ENCODE measurements around the gene DCLRE1B.
A peak's percentile ranks its signal among the peaks of the same experiment; 100 is the strongest.

The DCLRE1B gene

DNA sequence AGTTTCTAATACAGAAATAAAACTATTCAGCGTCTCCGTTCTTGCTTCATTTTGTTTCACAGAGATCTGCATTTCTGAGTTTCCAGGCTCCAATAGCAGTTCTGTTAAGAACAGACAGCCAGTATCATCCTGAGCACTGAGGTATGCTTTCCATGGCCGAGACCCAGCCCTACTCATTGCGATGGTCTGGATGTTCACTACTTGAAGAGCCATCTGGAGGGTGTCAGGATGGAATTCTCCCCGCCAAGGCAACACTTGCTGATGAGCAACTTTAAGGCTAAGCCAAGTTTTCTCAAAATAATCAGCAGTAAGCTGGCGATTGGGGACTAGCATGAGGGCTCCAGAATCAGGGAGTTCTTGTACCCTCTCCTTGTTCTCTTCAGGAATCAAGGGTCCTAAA is 10.0 kb upstream of the DCLRE1B start:
- H3K27ac ChIP-seq = no peak overlapping the region
- no peak for DNase-seq (ENCODE audit: low spot score)
- TF ChIP-seq, protein P1, sequence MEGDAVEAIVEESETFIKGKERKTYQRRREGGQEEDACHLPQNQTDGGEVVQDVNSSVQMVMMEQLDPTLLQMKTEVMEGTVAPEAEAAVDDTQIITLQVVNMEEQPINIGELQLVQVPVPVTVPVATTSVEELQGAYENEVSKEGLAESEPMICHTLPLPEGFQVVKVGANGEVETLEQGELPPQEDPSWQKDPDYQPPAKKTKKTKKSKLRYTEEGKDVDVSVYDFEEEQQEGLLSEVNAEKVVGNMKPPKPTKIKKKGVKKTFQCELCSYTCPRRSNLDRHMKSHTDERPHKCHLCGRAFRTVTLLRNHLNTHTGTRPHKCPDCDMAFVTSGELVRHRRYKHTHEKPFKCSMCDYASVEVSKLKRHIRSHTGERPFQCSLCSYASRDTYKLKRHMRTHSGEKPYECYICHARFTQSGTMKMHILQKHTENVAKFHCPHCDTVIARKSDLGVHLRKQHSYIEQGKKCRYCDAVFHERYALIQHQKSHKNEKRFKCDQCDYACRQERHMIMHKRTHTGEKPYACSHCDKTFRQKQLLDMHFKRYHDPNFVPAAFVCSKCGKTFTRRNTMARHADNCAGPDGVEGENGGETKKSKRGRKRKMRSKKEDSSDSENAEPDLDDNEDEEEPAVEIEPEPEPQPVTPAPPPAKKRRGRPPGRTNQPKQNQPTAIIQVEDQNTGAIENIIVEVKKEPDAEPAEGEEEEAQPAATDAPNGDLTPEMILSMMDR (conservative IDR thresholded peaks at IDR 0.05; ENCODE audit: low read depth) = no peak
- ChIA-PET POLR2A (ENCODE audit: low non-redundant PET) (no interaction called here), CTCF (no interaction called here)

DNA sequence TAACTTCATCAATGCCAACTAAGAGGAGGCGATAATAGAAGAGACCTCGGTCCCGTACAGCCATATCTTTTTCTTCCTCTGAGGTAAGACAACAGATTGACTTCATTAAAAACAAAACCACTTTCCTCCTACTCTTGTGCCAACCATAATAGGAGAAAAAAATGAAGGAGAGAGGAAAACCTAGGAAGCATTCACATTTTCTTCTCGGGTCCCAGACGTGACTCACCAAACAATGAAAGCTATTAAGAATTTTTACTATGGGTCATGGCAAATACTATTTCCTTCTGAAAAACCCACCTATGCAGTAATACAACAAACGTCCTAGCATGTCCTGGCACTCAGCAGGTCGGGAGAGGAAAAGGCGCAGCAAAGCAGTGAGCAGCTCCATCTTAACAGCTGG is 9.2 kb upstream of the DCLRE1B start:
- ChIA-PET POLR2A (ENCODE audit: low non-redundant PET) (no interaction called here), CTCF (interaction anchor here (0.6 kb wide), 1 partner anchor 43 kb away, joined by 3 read pairs; no protein-coding TSS in a partner anchor)
- TF ChIP-seq, protein P1 (conservative IDR thresholded peaks at IDR 0.05; ENCODE audit: low read depth) = no peak
- DNase-seq (ENCODE audit: low spot score) = no peak
- H3K27ac ChIP-seq = no peak overlapping the region

DNA sequence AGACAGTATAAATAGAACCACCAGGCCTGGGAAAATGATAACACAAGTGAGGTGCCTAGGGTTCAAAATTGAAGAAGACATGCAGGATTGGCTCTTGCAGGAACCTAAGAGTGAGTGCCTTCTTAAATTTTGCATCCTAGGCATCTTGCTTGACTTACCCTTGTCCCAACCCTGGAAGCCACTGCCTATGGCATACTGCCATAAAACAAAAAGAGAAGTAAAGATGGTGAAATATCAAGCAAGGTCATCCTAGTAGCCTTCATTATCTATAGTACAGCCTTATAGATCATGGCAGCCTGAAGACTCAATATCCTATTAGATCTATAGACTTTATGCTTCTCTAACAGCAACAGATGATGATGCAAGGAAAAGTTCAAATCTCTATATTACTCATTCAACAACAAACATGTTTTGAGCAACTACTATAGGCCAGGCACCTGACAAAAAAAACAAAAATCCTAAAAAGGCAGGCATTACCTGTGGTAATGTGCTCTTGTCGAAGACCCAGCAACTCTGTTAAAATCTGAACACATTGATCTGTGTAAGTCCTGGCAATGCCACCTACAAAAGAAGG is 6.8 kb upstream of the DCLRE1B start:
- POLR2A ChIA-PET (ENCODE audit: low non-redundant PET) = no interaction called here
- H3K27ac ChIP-seq = no peak overlapping the region
- TF ChIP-seq, protein P1 (conservative IDR thresholded peaks at IDR 0.05; ENCODE audit: low read depth) = no peak
- no peak for DNase-seq (ENCODE audit: low spot score)
- CTCF ChIA-PET = no interaction called here

DNA sequence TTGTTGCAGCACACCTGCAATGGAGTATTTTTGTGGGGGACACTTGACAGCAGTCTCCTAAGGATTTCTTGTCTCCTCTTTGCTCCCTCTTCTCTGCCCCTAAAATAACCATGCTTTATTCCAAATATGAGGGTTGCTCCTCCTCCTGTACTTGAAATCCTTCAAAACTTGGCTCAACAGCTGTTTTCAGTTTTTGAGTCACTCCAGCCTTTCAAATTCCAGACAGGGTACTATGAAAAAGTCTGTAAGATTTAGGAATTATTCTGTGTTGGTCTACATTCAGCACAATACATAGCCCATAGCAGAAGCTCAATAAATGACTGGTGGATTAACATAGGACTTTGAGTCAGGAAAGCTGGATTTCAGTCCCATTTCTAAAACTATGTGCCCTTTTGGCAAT is 6.0 kb upstream of the DCLRE1B start:
- DNase-seq (ENCODE audit: low spot score) = no peak
- CTCF ChIA-PET = no interaction called here
- TF ChIP-seq, protein P1 (conservative IDR thresholded peaks at IDR 0.05; ENCODE audit: low read depth) = no peak
- POLR2A ChIA-PET (ENCODE audit: low non-redundant PET) = no interaction called here
- no peak overlapping the region for H3K27ac ChIP-seq

DNA sequence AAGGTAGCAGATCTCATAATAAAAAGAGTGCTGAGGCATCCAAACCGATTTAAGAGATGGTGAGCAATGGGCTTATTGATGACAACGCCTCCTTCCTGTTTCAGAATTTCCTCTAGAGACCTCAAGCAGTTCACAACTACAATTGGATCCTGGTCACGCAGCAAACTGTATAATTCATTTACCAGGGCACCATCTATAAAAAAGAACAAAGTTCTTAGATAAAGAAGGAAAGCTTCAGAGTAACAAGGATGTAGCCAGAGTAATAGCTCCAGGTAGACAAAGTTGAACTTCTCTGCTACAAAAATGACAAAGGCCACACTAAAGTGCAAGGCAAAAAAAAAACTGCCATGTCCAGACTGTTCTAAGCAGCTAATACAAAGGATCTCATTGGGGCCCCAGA is 3.9 kb upstream of the DCLRE1B start:
- ChIA-PET POLR2A (ENCODE audit: low non-redundant PET) (no interaction called here), CTCF (interaction anchor here (0.6 kb wide), 1 partner anchor 1041 kb away, joined by 3 read pairs; no protein-coding TSS in a partner anchor)
- no peak for DNase-seq (ENCODE audit: low spot score)
- no peak overlapping the region for H3K27ac ChIP-seq
- TF ChIP-seq, protein P1 (conservative IDR thresholded peaks at IDR 0.05; ENCODE audit: low read depth) = no peak

DNA sequence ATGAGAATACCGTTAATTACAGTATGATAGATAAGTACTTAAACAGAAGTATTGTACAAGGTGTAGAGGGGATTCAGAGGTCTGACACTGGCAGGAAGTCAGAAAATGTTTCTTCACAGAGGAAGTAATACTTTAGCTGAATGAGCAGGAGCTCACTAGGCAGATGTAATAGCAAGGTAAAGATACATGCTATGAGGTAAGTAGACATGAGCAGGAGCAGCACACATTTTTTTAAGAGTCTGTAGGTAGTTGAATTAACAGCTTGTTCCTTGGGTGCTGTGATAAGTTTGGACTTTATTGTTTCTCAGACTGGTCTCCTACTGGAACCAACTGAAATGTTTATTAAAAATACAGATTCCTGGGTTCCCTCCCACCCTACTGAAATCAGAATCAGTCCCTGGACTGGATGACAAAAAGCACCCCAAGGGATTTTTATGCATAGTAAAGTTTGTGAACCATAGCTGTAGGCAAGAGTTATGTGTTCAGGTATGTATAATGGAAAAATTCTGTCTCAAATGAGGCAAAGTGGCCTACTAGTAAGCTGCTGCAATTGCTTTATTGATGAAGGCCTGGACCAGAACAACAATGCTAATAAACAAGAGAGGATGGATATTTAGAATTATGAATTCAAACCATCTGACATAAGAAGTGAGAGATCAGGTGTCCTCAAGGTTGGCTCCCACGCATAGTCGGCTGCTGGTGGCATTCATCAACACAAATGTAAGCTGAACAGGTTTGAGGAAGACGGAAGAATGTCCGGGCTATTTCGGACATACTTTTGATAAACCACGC is 1.4 kb upstream of the DCLRE1B start:
- TF ChIP-seq, protein P1 (conservative IDR thresholded peaks at IDR 0.05; ENCODE audit: low read depth) = no peak
- peak overlapping the region; percentile 94 for H3K27ac ChIP-seq
- POLR2A ChIA-PET (ENCODE audit: low non-redundant PET) = interaction anchor here (2.4 kb wide), 1 partner anchor 27 kb away, joined by 19 read pairs; the partner anchor contains the start of gene HIPK1
- no peak for DNase-seq (ENCODE audit: low spot score)
- CTCF ChIA-PET = interaction anchor here (0.6 to 2.8 kb wide), 2 partner anchors 26 to 622 kb away, joined by 4 to 16 read pairs; partner anchors contain the start of gene HIPK1
